DND-41 (cell line): ENCODE data around the gene DBX2.

Experiments
- EZH2 ChIP-seq: IDR thresholded peaks from 3 replicates; pipeline ENCODE4 v1.6.1; 2012; ENCODE audit warnings: borderline replicate concordance, low read depth, mild to moderate bottlenecking, moderate library complexity, low read length, inconsistent platforms; ENCODE audit not compliant: severe bottlenecking
- TF ChIP-seq, protein P1 (sequence below): IDR thresholded peaks from 2 replicates; pipeline ENCODE4 v1.5.1; 2012; ENCODE audit warnings: borderline replicate concordance, low read length, moderate library complexity, mild to moderate bottlenecking; ENCODE audit not compliant: poor library complexity, severe bottlenecking; ENCODE audit errors: extremely low read depth

- TF ChIP-seq, protein P1, sequence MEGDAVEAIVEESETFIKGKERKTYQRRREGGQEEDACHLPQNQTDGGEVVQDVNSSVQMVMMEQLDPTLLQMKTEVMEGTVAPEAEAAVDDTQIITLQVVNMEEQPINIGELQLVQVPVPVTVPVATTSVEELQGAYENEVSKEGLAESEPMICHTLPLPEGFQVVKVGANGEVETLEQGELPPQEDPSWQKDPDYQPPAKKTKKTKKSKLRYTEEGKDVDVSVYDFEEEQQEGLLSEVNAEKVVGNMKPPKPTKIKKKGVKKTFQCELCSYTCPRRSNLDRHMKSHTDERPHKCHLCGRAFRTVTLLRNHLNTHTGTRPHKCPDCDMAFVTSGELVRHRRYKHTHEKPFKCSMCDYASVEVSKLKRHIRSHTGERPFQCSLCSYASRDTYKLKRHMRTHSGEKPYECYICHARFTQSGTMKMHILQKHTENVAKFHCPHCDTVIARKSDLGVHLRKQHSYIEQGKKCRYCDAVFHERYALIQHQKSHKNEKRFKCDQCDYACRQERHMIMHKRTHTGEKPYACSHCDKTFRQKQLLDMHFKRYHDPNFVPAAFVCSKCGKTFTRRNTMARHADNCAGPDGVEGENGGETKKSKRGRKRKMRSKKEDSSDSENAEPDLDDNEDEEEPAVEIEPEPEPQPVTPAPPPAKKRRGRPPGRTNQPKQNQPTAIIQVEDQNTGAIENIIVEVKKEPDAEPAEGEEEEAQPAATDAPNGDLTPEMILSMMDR: no peak
- no peak for TF ChIP-seq EZH2
Observed at GRCh38 chr12:45050751-45051571, at the start of gene DBX2.
